ENCODE data around the gene DEFB116.

Gene DEFB116

GRCh38 chr20:31256959-31257358, 51.4 kb downstream of the DEFB116 start:
- H3K36me3 ChIP-seq (replicated peaks; ENCODE audit: insufficient read depth, low read length), result no peaks in the 10 kb centered on the region
- no peaks in the 10 kb centered on the region for H3K9me3 ChIP-seq (replicated peaks; ENCODE audit: insufficient read depth, low read length)
- H3K27ac ChIP-seq (ENCODE audit: low read length), result no peak overlapping the region
- H3K9ac ChIP-seq (ENCODE audit: low read length), result no peak overlapping the region
- no peak for DNase-seq
- no peaks in the 10 kb centered on the region for H4K20me1 ChIP-seq (ENCODE audit: insufficient read depth, low read length)
- no peaks in the 10 kb centered on the region for H3F3A ChIP-seq (ENCODE audit: insufficient read depth, low read length)
- no peaks in the 10 kb centered on the region for H3K79me2 ChIP-seq (ENCODE audit: low read length)
- H3K4me2 ChIP-seq (ENCODE audit: low read depth, low read length), result no peak overlapping the region
- H3K9me2 ChIP-seq (replicated peaks; ENCODE audit: insufficient read depth, low read length), result no peaks in the 10 kb centered on the region
- no peaks in the 10 kb centered on the region for H3K27me3 ChIP-seq (replicated peaks; ENCODE audit: insufficient read depth, low read length)
- no peak overlapping the region for H2AFZ ChIP-seq (ENCODE audit: low read length)
- TF ChIP-seq EZH2 (optimal IDR thresholded peaks at IDR 0.05; ENCODE audit: low read depth, low read length) (no peak), CTCF (IDR thresholded peaks at IDR 0.05; ENCODE audit: low read length) (no peak), EZH2phosphoT487 (IDR thresholded peaks at IDR 0.05; ENCODE audit: low read length) (no peak)
- H3K4me3 ChIP-seq (ENCODE audit: low read length), result no peak overlapping the region
- no peaks in the 10 kb centered on the region for H3K4me1 ChIP-seq (ENCODE audit: low read length)
